Cortex of kidney (tissue), 1 donor: Measurements from ENCODE around the gene HIP1.
"Not testable (repeated sequence)": the region's sequence is repeated elsewhere in the genome, so short reads cannot be mapped to it uniquely, and the experiment has no call there.

ENCODE experiments used
- DNase-seq: peaks from one replicate; lab custom pipeline; 2025; lab: John Stamatoyannopoulos, UW

Gene HIP1

DNA sequence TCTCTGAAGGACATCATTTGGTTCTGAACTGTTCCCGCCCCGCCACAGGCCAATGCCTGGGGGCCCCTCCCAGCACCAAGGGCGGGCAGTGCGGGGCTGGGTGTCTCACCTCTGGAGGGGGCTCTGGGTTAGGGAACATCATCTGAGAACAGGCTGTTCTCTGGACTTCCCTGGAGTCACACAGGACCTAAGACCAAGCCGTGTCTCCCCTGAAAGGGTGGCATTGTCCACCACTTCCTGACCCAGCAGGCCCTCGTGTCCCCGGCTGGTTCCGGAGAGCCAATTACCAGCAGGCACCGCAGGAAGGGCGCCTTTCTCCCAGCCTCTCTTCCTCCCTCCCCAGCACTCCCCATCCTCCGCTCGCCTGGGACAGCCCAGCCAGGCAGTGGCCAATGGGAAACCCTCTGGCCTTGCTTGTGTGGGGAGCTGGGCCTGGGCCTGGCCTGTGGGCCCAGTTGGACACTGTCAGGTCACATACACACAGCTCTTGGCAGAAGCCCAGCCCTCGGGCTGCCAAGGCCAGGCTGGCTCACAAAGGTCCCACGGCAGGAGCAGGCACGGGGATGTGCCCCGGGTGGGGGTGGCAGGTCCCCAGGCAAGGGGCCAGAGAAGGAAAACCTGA, 127.1 kb downstream of the HIP1 start:
- DNase-seq = no peak

- not testable (repeated sequence) for DNase-seq
These were observed 129.3 kb downstream of the HIP1 start for GRCh38 chr7:75609416-75609815.

- no peak for DNase-seq
These were observed 130.2 kb downstream of the HIP1 start for GRCh38 chr7:75608451-75609122.

GRCh38 chr7:75604408-75604807, 134.3 kb downstream of the HIP1 start:
- no peak for DNase-seq

- DNase-seq = not testable (repeated sequence)
These were observed 135.9 kb downstream of the HIP1 start for GRCh38 chr7:75602831-75603230.

DNA sequence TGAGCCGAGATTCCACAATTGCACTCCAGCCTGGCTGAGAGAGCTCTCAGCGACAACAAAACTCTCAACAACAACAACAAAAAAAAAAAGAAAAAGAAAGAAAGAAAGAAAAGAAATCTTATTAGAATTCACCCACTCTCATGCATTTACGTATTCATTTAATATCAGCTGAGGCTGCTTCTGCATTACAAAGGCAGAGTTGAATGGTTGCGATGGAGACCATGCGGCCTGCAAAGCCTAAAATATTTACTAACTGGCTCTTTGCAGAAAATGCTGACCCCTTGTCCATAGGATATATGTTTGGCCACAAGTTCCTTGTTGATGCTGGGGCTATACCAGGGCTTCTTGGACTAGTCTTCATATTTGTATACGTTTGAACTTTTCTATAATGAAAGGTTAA, 137.2 kb downstream of the HIP1 start:
- no peak for DNase-seq

GRCh38 chr7:75600748-75601147, 138.0 kb downstream of the HIP1 start:
- DNase-seq = not testable (repeated sequence)

DNA sequence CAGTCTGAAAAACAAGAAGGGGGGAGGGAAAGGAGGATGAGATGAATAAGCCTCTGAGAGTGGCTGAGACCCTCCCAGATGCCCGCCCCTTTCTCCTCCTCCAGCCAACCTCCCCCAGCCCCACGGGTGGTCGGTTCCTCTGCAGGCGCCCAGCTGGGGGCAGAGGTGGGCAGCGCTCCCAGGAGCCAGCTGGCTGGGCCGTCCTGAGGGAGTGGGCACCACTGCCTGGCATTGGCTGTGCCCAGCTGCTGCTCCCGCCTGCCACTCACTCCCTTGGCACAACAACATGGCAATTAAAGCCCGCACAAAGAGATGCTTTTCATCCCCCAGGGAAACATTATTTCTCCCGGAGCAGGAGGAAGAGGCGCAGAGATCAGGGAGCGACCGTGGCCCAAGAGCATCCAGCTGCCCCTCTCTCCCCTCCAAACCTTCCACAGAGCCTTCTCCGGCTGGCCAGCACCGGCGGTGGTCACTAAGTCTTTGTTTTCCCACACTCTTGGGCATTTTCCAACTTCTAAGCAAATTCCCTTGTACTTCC, 139.4 kb downstream of the HIP1 start:
- DNase-seq = no peak

DNA sequence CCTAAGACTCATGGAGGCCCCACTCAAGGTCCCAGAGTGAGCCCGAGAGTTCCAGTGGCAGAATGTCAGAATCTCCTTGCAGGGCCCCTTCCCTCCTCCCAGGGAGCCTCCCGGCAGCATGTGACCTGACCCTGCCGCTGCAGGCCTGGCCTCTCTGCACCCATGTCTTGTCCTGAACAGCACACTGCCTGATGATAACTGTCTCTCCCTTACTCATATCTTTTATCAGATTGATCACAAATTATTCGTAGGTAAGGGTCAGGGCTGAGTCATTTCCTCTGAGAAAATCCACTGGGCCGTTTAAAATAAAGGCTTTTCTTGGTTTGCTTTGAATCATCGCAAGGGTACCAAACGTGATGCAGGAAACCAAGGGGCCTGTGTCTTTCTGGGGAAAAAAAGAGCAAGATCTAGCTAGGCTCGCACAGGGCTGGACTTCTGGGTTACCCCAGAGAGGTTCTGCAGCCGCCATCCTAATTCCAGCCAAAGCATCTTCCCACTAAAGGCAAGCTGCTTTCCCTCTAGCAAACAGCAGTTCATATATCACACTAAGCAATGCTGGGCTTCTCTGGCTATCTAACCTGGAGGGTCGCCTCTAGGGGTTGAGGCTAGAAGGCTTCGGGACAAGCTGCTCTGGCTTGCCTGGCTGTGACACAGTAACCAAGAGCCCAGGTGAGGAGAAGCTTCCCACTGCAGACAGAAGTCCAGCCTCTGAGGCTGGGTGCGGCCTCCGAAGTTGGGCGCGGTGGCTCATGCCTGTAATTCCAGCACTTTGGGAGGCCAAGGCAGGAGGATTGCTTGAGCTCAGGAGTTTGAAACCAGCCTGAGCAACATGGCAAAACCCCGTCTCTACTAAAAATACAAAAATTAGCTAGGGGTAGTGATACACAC, 141.8 kb downstream of the HIP1 start:
- no peak for DNase-seq

DNA sequence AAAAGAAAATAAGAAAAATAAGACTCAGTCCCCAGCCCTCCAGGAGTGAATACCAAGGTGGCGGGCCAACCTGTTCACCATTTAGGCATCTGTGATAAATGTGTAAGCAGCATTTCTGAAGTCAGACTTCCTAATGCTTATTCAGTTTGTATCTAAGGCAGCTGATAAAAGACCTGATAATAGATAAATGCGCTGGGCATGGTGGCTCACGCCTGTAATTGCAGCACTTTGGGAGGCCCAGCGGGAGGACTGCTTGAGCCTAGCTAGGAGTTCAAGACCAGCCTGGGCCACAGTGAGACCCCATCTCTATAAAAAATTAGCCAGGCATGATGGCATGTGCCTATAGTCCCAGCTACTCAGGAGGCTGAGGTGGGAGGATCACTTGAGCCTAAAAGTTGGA, 143.0 kb downstream of the HIP1 start:
- DNase-seq = no peak

DNA sequence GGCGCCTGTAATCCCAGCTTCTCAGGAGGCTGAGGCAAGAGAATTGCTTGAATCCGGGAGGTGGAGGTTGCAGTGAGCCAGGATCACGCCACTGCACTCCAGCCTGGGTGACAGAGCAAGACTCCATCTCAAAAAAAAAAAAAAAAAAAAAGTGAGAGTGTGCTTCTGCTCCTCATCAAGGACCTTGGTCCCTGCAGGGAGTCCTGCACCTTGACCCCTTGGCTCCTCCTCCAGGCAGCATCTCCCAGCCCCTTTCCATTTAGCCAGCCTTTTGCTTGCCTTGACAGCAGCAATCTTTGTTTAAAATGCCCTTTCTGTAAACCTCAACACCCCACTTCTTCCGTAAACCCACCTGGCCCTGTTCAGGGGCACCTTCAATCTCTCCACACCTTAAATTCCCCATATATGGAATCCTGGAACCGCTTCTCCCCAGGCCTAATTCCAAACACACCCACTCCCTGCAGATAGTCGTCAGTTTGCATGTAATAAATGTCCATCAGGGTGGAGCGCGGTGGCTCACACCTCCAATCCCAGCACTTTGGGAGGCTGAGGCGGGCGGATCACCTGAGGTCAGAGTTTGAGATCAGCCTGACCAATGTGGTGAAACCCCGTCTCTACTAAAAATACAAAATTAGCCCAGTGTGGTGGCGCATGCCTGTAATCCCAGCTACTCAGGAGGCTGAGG, 145.1 kb downstream of the HIP1 start:
- DNase-seq = not testable (repeated sequence)

DNA sequence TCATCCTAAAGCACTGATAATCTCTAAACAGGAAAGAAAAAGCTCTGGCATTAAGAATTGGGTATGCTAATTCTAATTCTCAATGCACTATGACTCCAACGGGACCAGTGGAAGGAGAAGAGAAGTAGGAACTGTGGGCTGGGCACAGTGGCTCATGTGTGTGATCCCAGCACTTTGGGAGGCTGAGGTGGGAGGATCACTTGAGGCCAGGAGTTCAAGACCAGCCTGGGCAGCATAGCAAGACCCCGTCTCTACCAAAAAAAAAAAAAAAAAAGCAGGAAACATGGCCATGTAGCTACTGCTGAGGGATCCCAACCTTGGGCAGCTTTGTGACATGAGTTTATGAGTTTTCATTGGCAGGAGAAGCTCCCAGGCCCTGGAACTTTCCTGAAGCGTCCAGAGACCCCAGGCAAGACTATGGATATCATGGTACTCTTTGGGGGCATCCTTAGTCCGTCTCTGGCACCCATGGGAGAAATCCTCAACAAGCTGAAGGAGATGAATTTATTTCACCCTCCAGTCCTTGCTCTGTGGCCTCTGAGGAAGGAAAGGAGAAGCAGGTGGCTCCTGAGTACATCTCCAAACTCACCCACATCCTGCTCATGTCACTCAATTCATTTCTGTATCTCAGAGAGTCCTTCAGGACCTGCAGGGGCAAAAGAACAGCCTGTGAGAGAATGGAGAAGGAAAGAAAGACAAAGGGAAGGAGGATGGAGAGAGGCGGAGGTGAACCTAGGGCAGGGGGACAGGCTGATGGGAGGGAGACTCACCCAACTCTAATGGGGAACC, 147.1 kb downstream of the HIP1 start:
- no peak for DNase-seq

GRCh38 chr7:75590373-75591005, 148.3 kb downstream of the HIP1 start:
- DNase-seq = no peak

DNA sequence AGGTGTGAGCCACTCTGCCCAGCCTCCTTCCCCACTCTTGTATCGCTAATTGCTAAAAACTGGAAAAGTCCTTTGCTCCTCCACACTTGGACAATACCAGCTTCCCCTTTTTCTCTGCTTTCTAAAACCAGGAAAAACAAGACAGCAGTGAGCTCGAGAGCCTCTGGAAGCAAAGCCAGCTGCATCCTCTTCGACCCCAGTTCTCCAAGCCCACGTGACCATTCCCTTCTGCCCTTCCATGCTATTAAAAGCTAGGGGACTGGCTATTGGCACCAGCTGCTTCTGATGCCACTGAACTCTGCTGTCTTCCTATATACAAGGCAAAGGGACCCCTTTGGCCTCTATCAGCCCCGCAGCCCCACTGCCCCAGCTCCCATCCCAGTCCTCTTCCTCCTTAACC, 154.4 kb downstream of the HIP1 start:
- DNase-seq = no peak

DNA sequence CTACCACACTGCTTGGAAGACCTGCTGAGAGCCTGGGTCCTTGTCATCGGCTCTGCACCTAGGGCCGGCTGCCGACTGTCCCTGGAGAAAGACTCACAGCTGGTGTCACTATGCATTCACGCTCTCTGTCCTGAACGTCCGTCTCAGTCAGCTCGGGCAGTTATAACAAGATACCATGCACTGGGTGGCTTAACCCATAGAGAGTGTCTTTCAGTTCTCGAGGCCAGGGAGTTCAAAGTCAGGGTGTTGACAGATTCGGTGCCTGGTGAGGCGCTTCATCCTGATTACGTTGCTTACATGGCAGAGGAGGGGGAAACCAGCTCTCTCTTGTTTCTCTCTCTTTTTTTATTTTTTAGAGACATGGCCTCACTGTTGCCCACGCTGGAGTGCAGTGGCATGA, 155.5 kb downstream of the HIP1 start:
- no peak for DNase-seq

GRCh38 chr7:75579899-75580298, 158.8 kb downstream of the HIP1 start:
- no peak for DNase-seq

- no peak for DNase-seq
These were observed 160.7 kb downstream of the HIP1 start for GRCh38 chr7:75578081-75578480.

GRCh38 chr7:75575488-75576121, 163.1 kb downstream of the HIP1 start:
- DNase-seq = no peak

- DNase-seq = no peak
These were observed 165.2 kb downstream of the HIP1 start for GRCh38 chr7:75573477-75574019.

GRCh38 chr7:75572814-75573213, 165.9 kb downstream of the HIP1 start:
- DNase-seq = no peak
